Epithelial cell of esophagus (primary cell): ENCODE data around the gene CEP164.
"Not testable (repeated sequence)": the region's sequence is repeated elsewhere in the genome, so short reads cannot be mapped to it uniquely, and the experiment has no call there.

Experiments
- DNase-seq: peaks from one replicate; pipeline ENCODE4 v3.0.0; 2010; ENCODE audit warnings: low read depth
- H3K4me3 ChIP-seq: 2 replicates; pipeline ENCODE4 v1.5.1; 2011; ENCODE audit warnings: mild to moderate bottlenecking, low read length, control low read depth
- TF ChIP-seq, protein P1 (sequence below): IDR thresholded peaks from 2 replicates; pipeline ENCODE4 v1.5.1; 2011; ENCODE audit warnings: low read depth, mild to moderate bottlenecking, low read length, control low read depth, inconsistent platforms; ENCODE audit not compliant: insufficient read depth; ENCODE audit errors: missing control alignments

CEP164 gene

DNA sequence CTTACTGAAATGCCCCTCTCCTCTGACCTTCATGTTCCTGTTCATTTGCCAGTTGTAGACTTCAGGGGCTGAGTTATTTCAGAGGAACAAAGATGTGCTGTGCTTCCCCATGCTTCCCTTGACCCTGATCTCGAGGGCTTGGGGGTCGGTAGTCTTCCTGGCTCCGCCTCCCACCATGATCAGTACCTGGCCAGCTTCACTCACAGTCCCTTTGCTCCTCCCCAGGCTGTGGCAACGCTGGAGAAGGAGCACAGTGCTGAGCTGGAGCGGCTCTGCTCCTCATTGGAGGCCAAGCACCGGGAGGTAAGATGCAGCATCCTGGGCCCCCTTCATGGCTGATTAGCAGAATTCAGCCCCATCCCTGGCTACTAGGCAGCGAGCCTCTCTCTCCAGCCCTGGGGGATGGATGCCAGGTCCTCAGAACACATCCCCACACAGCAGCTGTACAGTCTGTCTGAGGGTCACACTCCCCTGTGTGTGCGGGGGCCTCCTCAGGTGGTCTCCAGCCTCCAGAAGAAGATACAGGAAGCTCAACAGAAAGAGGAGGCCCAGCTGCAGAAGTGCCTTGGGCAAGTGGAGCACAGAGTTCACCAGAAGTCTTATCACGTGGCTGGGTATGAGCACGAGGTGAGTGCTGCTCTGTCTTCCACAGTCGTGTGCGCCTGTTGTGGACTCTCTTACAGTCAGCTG lies 64.5 kb downstream of the CEP164 start:
- no peak for DNase-seq

DNA sequence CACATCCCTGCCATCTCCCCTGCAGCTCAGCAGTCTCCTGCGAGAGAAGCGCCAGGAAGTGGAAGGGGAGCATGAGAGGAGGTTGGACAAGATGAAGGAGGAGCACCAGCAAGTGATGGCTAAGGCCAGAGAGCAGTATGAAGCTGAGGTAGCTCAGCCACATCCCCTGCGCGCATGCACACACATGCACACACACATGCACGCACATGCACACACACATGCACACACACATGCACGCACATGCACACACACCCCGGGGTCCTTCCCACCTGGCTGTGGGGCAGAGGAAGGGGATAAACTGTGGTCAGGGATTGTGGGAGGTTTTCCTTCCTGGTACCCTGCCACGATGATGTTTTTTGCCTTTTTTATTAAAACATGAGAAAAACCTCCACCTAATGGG lies 65.3 kb downstream of the CEP164 start:
- TF ChIP-seq, protein P1, sequence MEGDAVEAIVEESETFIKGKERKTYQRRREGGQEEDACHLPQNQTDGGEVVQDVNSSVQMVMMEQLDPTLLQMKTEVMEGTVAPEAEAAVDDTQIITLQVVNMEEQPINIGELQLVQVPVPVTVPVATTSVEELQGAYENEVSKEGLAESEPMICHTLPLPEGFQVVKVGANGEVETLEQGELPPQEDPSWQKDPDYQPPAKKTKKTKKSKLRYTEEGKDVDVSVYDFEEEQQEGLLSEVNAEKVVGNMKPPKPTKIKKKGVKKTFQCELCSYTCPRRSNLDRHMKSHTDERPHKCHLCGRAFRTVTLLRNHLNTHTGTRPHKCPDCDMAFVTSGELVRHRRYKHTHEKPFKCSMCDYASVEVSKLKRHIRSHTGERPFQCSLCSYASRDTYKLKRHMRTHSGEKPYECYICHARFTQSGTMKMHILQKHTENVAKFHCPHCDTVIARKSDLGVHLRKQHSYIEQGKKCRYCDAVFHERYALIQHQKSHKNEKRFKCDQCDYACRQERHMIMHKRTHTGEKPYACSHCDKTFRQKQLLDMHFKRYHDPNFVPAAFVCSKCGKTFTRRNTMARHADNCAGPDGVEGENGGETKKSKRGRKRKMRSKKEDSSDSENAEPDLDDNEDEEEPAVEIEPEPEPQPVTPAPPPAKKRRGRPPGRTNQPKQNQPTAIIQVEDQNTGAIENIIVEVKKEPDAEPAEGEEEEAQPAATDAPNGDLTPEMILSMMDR: no peak
- no peak overlapping the region for H3K4me3 ChIP-seq
- no peak for DNase-seq

More for the DNA sequence above, 64.5 kb downstream of the CEP164 start:
- no peak overlapping the region for H3K4me3 ChIP-seq
- TF ChIP-seq, protein P1: no peak

DNA sequence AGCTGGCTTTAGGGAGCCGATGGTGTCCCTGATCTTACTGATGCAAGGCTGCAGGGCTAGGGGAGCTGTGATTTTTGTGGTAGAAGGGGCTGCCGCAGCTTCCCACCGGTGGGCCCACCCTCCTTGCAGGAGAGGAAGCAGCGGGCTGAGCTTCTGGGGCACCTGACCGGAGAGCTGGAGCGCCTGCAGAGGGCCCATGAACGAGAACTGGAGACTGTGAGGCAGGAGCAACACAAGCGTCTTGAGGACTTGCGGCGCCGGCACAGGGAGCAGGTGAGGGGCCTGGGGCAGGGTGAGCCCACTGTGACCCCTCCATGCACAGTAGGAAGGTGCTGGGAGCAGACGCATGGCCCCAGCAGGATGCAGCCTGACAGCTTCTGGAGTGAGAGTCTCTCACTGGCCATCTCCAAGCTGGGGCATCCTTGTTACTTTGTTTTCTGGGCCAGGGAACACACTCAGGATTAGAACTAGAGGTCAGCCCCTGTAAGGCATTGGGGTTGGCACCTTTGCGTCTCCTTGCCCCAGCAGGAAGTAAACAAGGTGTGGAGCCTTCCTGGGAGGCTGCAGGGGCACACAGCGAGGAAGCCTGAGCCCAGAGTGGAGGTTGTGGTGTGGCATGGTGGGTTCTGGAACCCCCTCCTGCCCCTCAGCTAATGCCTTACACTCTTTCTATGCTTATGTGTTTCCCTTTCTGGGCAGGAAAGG lies 66.7 kb downstream of the CEP164 start:
- no peak overlapping the region for H3K4me3 ChIP-seq
- TF ChIP-seq, protein P1: no peak
- DNase-seq: no peak

DNA sequence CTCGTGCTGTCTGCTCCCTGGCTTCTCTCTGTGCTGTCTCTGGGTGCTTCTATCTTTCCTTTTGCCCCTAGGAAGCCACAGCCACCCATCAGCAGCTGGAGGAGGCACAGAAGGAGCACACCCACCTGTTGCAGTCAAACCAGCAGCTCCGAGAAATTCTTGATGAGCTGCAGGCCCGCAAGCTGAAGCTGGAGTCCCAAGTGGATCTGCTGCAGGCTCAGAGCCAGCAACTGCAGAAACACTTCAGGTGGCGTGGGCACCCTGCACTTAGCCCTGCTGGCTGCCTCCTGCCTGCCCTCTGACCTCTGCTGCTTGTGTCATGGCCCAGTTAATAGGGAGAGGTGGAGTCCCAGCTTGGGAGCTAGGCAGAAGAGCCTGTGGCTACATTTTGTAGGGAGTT lies 67.8 kb downstream of the CEP164 start:
- DNase-seq: no peak
- H3K4me3 ChIP-seq: no peak overlapping the region
- TF ChIP-seq, protein P1: no peak

DNA sequence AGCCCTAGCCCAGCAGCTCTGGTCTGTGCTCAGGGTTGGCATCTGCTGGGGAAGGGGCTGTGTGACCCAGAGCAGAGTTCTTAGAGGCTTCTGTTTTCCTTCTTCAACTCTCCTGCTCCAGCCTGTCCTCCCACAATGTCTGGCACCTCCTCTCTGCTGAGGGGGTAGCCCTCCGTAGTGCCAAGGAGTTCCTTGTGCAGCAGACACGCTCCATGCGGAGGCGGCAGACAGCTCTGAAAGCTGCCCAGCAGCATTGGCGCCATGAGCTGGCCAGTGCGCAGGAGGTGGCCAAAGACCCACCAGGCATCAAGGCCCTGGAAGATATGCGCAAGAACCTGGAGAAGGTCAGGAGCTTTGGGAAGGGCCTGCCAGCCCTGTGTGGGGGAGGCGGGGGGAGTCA lies 69.3 kb downstream of the CEP164 start:
- TF ChIP-seq, protein P1: no peak
- H3K4me3 ChIP-seq: no peak overlapping the region
- no peak for DNase-seq

DNA sequence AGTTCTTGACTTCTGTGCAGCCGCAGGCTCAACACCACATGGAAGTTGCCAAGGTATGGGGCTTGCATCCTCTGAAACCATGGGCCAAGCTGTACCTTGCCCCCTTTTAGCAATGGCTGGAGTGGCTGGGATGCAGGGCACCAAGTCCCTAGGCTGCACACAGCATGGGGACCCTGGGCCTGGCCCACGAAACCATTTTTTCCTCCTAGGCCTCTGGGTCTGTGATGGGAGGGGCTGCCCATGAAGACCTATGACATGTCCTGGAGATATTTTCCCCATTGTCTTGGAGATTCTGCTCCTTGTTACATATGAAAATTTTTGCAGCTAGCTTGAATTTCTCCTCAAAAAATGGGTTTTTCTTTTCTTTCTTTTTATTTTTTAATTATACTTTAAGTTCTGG lies 71.0 kb downstream of the CEP164 start:
- not testable (repeated sequence) for DNase-seq, H3K4me3 ChIP-seq

- not testable (repeated sequence) for H3K4me3 ChIP-seq, DNase-seq
Observed at GRCh38 chr11:117399100-117399840, 71.6 kb downstream of the CEP164 start.

DNA sequence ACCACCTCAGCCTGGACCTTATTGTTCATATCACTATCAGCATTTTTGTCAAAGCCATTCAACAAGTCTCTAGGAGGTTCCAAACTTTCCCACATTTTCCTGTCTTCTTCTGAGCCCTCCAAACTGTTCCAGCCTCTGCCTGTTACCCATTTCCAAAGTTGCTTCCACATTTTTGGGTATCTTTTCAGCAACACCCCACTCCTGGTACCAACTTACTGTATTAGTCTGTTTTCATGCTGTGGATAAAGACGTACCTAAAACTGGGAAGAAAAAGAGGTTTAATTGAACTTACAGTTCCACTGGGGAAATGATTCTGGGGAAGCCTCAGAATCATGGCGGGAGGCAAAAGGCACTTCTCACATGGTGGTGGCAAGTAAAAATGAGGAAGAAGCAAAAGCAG lies 78.2 kb downstream of the CEP164 start:
- not testable (repeated sequence) for DNase-seq, H3K4me3 ChIP-seq
